ENCODE measurements around the gene MAPK1. TPM values are rescaled to one million over a fixed set of nuclear protein-coding genes. Genes with fewer than 3 reads are reported as not detected.

The MAPK1 gene
- total and polyA plus RNA-seq, 9 of the 15 experiments (the other 6 are each of a cell fraction or from before 2014, with no cell fraction given) = 46.3 to 575 (median 283) TPM

GRCh38 chr22:21876486-21877176 is 9.2 kb upstream of the MAPK1 start (continued):
- TF ChIP-seq ZBTB40 (IDR thresholded peaks at IDR 0.05) (no peak), ZBTB40 (CRISPR knock-in tag; IDR thresholded peaks at IDR 0.05) (no peak), ARID3A (IDR thresholded peaks at IDR 0.05; ENCODE audit: borderline replicate concordance, low read depth, low read length) (peak; percentile 87), TAF1 (IDR thresholded peaks at IDR 0.05; ENCODE audit: control insufficient read depth, extremely low read depth, insufficient read depth, low read length, severe bottlenecking) (no peak), MCM5 (IDR thresholded peaks at IDR 0.05; ENCODE audit: low read depth) (no peak), EWSR1 (IDR thresholded peaks at IDR 0.05; ENCODE audit: borderline replicate concordance, low read depth, partially characterized antibody) (no peak), ELF1 (tag; IDR thresholded peaks at IDR 0.05) (no peak), NFIX (CRISPR knock-in tag; IDR thresholded peaks at IDR 0.05; ENCODE audit: low read depth) (no peak), ZNF384 (IDR thresholded peaks at IDR 0.05; ENCODE audit: low read depth, low read length) (no peak), FOXA1 (IDR thresholded peaks at IDR 0.05; ENCODE audit: borderline replicate concordance) (no peak), XRCC4 (IDR thresholded peaks at IDR 0.05; ENCODE audit: extremely low read depth, insufficient read depth, insufficient read length) (no peak), CHD4 (IDR thresholded peaks at IDR 0.05; ENCODE audit: insufficient read depth, insufficient replicate concordance, low read depth, low read length, poor library complexity, severe bottlenecking) (peak; percentile 21), TBL1XR1 (IDR thresholded peaks at IDR 0.05; ENCODE audit: low read length in 2 of 2) (peak in 1 of 2 experiments; percentile 10; a peak in 1 of 4 replicates), MLLT1 (IDR thresholded peaks at IDR 0.05) (no peak), SRSF1 (IDR thresholded peaks at IDR 0.05; ENCODE audit: low read depth, low read length) (no peak)
